ENCODE data around the gene TMEM43.
"Not testable (repeated sequence)": the region's sequence is repeated elsewhere in the genome, so short reads cannot be mapped to it uniquely, and the experiment has no call there.

Gene TMEM43

GRCh38 chr3:14110699-14111098, 14.2 kb upstream of the TMEM43 start:
- no peak overlapping the region for H3K9ac ChIP-seq
- H3K9me3 ChIP-seq = no peaks in the 10 kb centered on the region
- no peak overlapping the region for H3K27ac ChIP-seq
- H3K36me3 ChIP-seq = peaks cover 49% of the 10 kb centered on the region
- H3K4me1 ChIP-seq = no peaks in the 10 kb centered on the region
- no peak overlapping the region for H3K4me2 ChIP-seq
- TF ChIP-seq Cebpa-rat (IDR thresholded peaks at IDR 0.05) = no peak
- H4K20me1 ChIP-seq = no peaks in the 10 kb centered on the region
- no peaks in the 10 kb centered on the region for H3K27me3 ChIP-seq
- no peak overlapping the region for H3K4me3 ChIP-seq

- H3K9ac ChIP-seq = 0 out of 2 replicates have a peak overlapping the region, but pooled peaks have one; percentile 10
- H3K4me1 ChIP-seq = no peaks in the 10 kb centered on the region
- H3K4me3 ChIP-seq = no peak overlapping the region
- no peaks in the 10 kb centered on the region for H3K9me3 ChIP-seq
- no peaks in the 10 kb centered on the region for H3K27me3 ChIP-seq
- H3K36me3 ChIP-seq = peaks cover 83% of the 10 kb centered on the region
- H4K20me1 ChIP-seq = peaks cover 25% of the 10 kb centered on the region; the same call in 1 of the 2 replicates
- no peak for TF ChIP-seq Cebpa-rat (IDR thresholded peaks at IDR 0.05)
- H3K27ac ChIP-seq = no peak overlapping the region
- no peak overlapping the region for H3K4me2 ChIP-seq
These were observed 10.8 kb upstream of the TMEM43 start for GRCh38 chr3:14113965-14114635.

- no peak overlapping the region for H3K27ac ChIP-seq
- H3K4me3 ChIP-seq = no peak overlapping the region
- H3K9ac ChIP-seq = no peak overlapping the region
- H3K36me3 ChIP-seq = peaks cover 93% of the 10 kb centered on the region
- H3K4me2 ChIP-seq = no peak overlapping the region
- no peak for TF ChIP-seq Cebpa-rat (IDR thresholded peaks at IDR 0.05)
- H3K4me1 ChIP-seq = peaks cover 3% of the 10 kb centered on the region; the same call in 1 of the 2 replicates
- no peaks in the 10 kb centered on the region for H3K27me3 ChIP-seq
- H3K9me3 ChIP-seq = no peaks in the 10 kb centered on the region
- peaks cover 25% of the 10 kb centered on the region; the same call in 1 of the 2 replicates for H4K20me1 ChIP-seq
These were observed 7.1 kb upstream of the TMEM43 start for GRCh38 chr3:14117468-14118399.

- no peak overlapping the region; the same call in 1 of the 2 replicates for H3K9ac ChIP-seq
- H3K4me2 ChIP-seq = no peak overlapping the region
- H3K4me3 ChIP-seq = no peak overlapping the region
- peaks cover 84% of the 10 kb centered on the region for H3K36me3 ChIP-seq
- no peaks in the 10 kb centered on the region for H3K27me3 ChIP-seq
- H3K27ac ChIP-seq = no peak overlapping the region
- peak; percentile 41; the same call in 1 of the 2 replicates for TF ChIP-seq Cebpa-rat (IDR thresholded peaks at IDR 0.05)
- H3K9me3 ChIP-seq = no peaks in the 10 kb centered on the region
- H4K20me1 ChIP-seq = peaks cover 25% of the 10 kb centered on the region; the same call in 1 of the 2 replicates
- H3K4me1 ChIP-seq = peaks cover 13% of the 10 kb centered on the region
These were observed 6.2 kb upstream of the TMEM43 start for GRCh38 chr3:14118400-14119381.

- Histone ChIP-seq H4K20me1 (peaks cover 25% of the 10 kb centered on the region; the same call in 1 of the 2 replicates), H3K4me3 (no peak overlapping the region), H3K9me3 (no peaks in the 10 kb centered on the region), H3K4me2 (no peak overlapping the region), H3K36me3 (peaks cover 74% of the 10 kb centered on the region), H3K4me1 (peaks cover 15% of the 10 kb centered on the region), H3K27me3 (no peaks in the 10 kb centered on the region), H3K27ac (no peak overlapping the region), H3K9ac (no peak overlapping the region; the same call in 1 of the 2 replicates)
- no peak for TF ChIP-seq Cebpa-rat (IDR thresholded peaks at IDR 0.05)
These were observed 5.2 kb upstream of the TMEM43 start for GRCh38 chr3:14119651-14120050.

- H3K9ac ChIP-seq = no peak overlapping the region
- H3K27ac ChIP-seq = no peak overlapping the region
- H3K9me3 ChIP-seq = no peaks in the 10 kb centered on the region
- H3K4me1 ChIP-seq = peaks cover 15% of the 10 kb centered on the region
- TF ChIP-seq Cebpa-rat (IDR thresholded peaks at IDR 0.05) = no peak
- H3K4me3 ChIP-seq = no peak overlapping the region
- H4K20me1 ChIP-seq = peaks cover 25% of the 10 kb centered on the region
- no peak overlapping the region for H3K4me2 ChIP-seq
- no peaks in the 10 kb centered on the region for H3K27me3 ChIP-seq
- H3K36me3 ChIP-seq = peaks cover 67% of the 10 kb centered on the region
These were observed 4.5 kb upstream of the TMEM43 start for GRCh38 chr3:14120111-14120920.

- H3K9ac ChIP-seq, H3K4me3 ChIP-seq, H3K27me3 ChIP-seq, H3K27ac ChIP-seq, H3K4me2 ChIP-seq, H3K9me3 ChIP-seq: not testable (repeated sequence)
- peaks cover 19% of the 10 kb centered on the region for H3K4me1 ChIP-seq
- H4K20me1 ChIP-seq = peaks cover 32% of the 10 kb centered on the region
- peaks cover 61% of the 10 kb centered on the region for H3K36me3 ChIP-seq
These were observed 3.9 kb upstream of the TMEM43 start for GRCh38 chr3:14120921-14121448.

GRCh38 chr3:14121859-14122258, 3.0 kb upstream of the TMEM43 start:
- Histone ChIP-seq H3K27ac (no peak overlapping the region), H3K36me3 (peaks cover 56% of the 10 kb centered on the region), H3K27me3 (no peaks in the 10 kb centered on the region), H3K4me1 (peaks cover 27% of the 10 kb centered on the region), H3K4me2 (no peak overlapping the region), H3K9ac (no peak overlapping the region), H3K9me3 (no peaks in the 10 kb centered on the region), H3K4me3 (no peak overlapping the region), H4K20me1 (peaks cover 36% of the 10 kb centered on the region)
- TF ChIP-seq Cebpa-rat (IDR thresholded peaks at IDR 0.05) = no peak
